ENCODE data around the gene ZSCAN29. TPM values are rescaled to one million over a fixed set of nuclear protein-coding genes. Genes with fewer than 3 reads are reported as not detected.

Gene ZSCAN29
- total and polyA plus RNA-seq, 2 donors (not counting 1 experiment from before 2014, with no cell fraction given) = 6.5 to 31.9 TPM

DNA sequence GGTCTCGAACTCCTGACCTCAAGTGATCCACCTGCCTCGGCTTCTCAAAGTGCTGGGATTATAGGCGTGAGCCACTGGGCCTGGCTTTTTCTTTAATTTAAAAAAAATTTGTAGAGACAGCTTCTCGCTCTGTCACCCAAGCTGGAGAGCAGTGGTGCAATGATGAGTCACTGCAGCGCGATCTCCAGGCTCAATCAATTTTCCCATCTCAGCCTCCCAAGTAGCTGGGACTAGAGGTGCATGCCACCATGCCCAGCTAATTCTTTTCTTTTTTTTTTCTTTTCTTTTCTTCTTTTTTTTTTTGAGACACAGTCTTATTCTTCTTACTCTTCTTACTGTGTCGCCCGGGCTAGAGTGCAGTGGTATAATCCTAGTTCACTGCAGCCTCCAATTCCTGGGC is 19.9 kb upstream of the ZSCAN29 start:
- H3K4me1 ChIP-seq (ENCODE audit: control insufficient read depth, extremely low read depth, insufficient read depth, low read length) = no peaks in the 10 kb centered on the region
- H3K9me3 ChIP-seq (ENCODE audit: control insufficient read depth, insufficient read depth, low read depth, low read length) = no peaks in the 10 kb centered on the region
- H3K79me2 ChIP-seq (ENCODE audit: control insufficient read depth, insufficient read depth, low read length) = no peaks in the 10 kb centered on the region
- no peak overlapping the region for H3K9ac ChIP-seq (ENCODE audit: insufficient read depth, low read length)
- H4K20me1 ChIP-seq (ENCODE audit: control insufficient read depth, extremely low read depth, insufficient read depth, low read length) = no peaks in the 10 kb centered on the region
- H3K36me3 ChIP-seq (ENCODE audit: control insufficient read depth, insufficient read depth, low read length) = peaks cover 7% of the 10 kb centered on the region
- H3K27ac ChIP-seq (ENCODE audit: insufficient read depth, low read length) = no peak overlapping the region
- H3K4me2 ChIP-seq (ENCODE audit: extremely low read depth, insufficient read depth, low read length) = no peak overlapping the region
- no peak overlapping the region for H2AFZ ChIP-seq (ENCODE audit: low read length)
- peak; percentile 35 to 49 for DNase-seq (ENCODE audit: low read depth in 2 of 2)
- TF ChIP-seq EZH2 (IDR thresholded peaks at IDR 0.05; ENCODE audit: low read length, missing control alignments) = no peak
- TF ChIP-seq, protein P1, sequence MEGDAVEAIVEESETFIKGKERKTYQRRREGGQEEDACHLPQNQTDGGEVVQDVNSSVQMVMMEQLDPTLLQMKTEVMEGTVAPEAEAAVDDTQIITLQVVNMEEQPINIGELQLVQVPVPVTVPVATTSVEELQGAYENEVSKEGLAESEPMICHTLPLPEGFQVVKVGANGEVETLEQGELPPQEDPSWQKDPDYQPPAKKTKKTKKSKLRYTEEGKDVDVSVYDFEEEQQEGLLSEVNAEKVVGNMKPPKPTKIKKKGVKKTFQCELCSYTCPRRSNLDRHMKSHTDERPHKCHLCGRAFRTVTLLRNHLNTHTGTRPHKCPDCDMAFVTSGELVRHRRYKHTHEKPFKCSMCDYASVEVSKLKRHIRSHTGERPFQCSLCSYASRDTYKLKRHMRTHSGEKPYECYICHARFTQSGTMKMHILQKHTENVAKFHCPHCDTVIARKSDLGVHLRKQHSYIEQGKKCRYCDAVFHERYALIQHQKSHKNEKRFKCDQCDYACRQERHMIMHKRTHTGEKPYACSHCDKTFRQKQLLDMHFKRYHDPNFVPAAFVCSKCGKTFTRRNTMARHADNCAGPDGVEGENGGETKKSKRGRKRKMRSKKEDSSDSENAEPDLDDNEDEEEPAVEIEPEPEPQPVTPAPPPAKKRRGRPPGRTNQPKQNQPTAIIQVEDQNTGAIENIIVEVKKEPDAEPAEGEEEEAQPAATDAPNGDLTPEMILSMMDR (conservative IDR thresholded peaks at IDR 0.05 in 1 of 2, IDR thresholded peaks at IDR 0.05 in 1 of 2; ENCODE audit: low read depth in 1 of 2, low read length in 2 of 2) = no peak
- no peak overlapping the region for H3K4me3 ChIP-seq (replicated peaks in 1 of 4; ENCODE audit: control extremely low read depth in 1 of 4, insufficient read depth in 1 of 4, low read depth in 3 of 4, low read length in 4 of 4)
- H3K27me3 ChIP-seq (ENCODE audit: control insufficient read depth, insufficient read depth, low read length) = no peaks in the 10 kb centered on the region

GRCh38 chr15:43383070-43383469 is 12.2 kb upstream of the ZSCAN29 start:
- Histone ChIP-seq H3K79me2 (ENCODE audit: control insufficient read depth, insufficient read depth, low read length) (no peaks in the 10 kb centered on the region), H4K20me1 (ENCODE audit: control insufficient read depth, extremely low read depth, insufficient read depth, low read length) (no peaks in the 10 kb centered on the region), H3K27ac (ENCODE audit: insufficient read depth, low read length) (no peak overlapping the region), H3K9ac (ENCODE audit: insufficient read depth, low read length) (no peak overlapping the region), H2AFZ (ENCODE audit: low read length) (no peak overlapping the region), H3K4me2 (ENCODE audit: extremely low read depth, insufficient read depth, low read length) (no peak overlapping the region), H3K27me3 (ENCODE audit: control insufficient read depth, insufficient read depth, low read length) (no peaks in the 10 kb centered on the region), H3K36me3 (ENCODE audit: control insufficient read depth, insufficient read depth, low read length) (peaks cover 4% of the 10 kb centered on the region), H3K9me3 (ENCODE audit: control insufficient read depth, insufficient read depth, low read depth, low read length) (no peaks in the 10 kb centered on the region), H3K4me3 (replicated peaks in 1 of 4; ENCODE audit: control extremely low read depth in 1 of 4, insufficient read depth in 1 of 4, low read depth in 3 of 4, low read length in 4 of 4) (no peak overlapping the region), H3K4me1 (ENCODE audit: control insufficient read depth, extremely low read depth, insufficient read depth, low read length) (no peaks in the 10 kb centered on the region)
- peak; percentile 37 to 50 for DNase-seq (ENCODE audit: low read depth in 2 of 2)
- TF ChIP-seq, protein P1 (conservative IDR thresholded peaks at IDR 0.05 in 1 of 2, IDR thresholded peaks at IDR 0.05 in 1 of 2; ENCODE audit: low read depth in 1 of 2, low read length in 2 of 2) = no peak
- TF ChIP-seq EZH2 (IDR thresholded peaks at IDR 0.05; ENCODE audit: low read length, missing control alignments) = no peak

DNA sequence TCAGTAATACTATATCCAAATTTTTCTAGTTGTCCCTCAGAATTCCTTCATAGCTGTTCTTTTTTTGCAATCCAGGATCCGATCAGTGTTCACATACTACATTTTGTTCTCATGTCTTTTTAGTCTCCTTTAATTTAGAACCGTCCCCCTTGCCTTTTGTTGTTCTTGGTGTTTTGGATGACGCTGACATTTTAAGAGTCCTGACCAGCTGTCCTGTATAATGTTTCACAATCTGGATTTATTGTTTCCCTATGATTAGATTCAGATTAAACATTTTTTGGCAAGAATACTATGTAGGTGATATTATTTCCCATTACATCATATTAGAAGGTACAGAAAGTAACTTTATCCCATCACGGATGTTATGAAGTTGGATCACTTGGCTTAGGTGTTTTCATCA is 11.5 kb upstream of the ZSCAN29 start:
- no peaks in the 10 kb centered on the region for H4K20me1 ChIP-seq (ENCODE audit: control insufficient read depth, extremely low read depth, insufficient read depth, low read length)
- no peaks in the 10 kb centered on the region for H3K79me2 ChIP-seq (ENCODE audit: control insufficient read depth, insufficient read depth, low read length)
- no peaks in the 10 kb centered on the region for H3K9me3 ChIP-seq (ENCODE audit: control insufficient read depth, insufficient read depth, low read depth, low read length)
- no peak for TF ChIP-seq EZH2 (IDR thresholded peaks at IDR 0.05; ENCODE audit: low read length, missing control alignments)
- TF ChIP-seq, protein P1 (conservative IDR thresholded peaks at IDR 0.05 in 1 of 2, IDR thresholded peaks at IDR 0.05 in 1 of 2; ENCODE audit: low read depth in 1 of 2, low read length in 2 of 2) = no peak
- H3K9ac ChIP-seq (ENCODE audit: insufficient read depth, low read length) = no peak overlapping the region
- no peaks in the 10 kb centered on the region for H3K4me1 ChIP-seq (ENCODE audit: control insufficient read depth, extremely low read depth, insufficient read depth, low read length)
- H3K27ac ChIP-seq (ENCODE audit: insufficient read depth, low read length) = no peak overlapping the region
- no peak overlapping the region for H3K4me3 ChIP-seq (replicated peaks in 1 of 4; ENCODE audit: control extremely low read depth in 1 of 4, insufficient read depth in 1 of 4, low read depth in 3 of 4, low read length in 4 of 4)
- H3K27me3 ChIP-seq (ENCODE audit: control insufficient read depth, insufficient read depth, low read length) = no peaks in the 10 kb centered on the region
- peaks cover 4% of the 10 kb centered on the region for H3K36me3 ChIP-seq (ENCODE audit: control insufficient read depth, insufficient read depth, low read length)
- DNase-seq (ENCODE audit: low read depth in 2 of 2) = no peak
- no peak overlapping the region for H2AFZ ChIP-seq (ENCODE audit: low read length)
- no peak overlapping the region for H3K4me2 ChIP-seq (ENCODE audit: extremely low read depth, insufficient read depth, low read length)
